ENCODE results near the gene ANO1.

DNA sequence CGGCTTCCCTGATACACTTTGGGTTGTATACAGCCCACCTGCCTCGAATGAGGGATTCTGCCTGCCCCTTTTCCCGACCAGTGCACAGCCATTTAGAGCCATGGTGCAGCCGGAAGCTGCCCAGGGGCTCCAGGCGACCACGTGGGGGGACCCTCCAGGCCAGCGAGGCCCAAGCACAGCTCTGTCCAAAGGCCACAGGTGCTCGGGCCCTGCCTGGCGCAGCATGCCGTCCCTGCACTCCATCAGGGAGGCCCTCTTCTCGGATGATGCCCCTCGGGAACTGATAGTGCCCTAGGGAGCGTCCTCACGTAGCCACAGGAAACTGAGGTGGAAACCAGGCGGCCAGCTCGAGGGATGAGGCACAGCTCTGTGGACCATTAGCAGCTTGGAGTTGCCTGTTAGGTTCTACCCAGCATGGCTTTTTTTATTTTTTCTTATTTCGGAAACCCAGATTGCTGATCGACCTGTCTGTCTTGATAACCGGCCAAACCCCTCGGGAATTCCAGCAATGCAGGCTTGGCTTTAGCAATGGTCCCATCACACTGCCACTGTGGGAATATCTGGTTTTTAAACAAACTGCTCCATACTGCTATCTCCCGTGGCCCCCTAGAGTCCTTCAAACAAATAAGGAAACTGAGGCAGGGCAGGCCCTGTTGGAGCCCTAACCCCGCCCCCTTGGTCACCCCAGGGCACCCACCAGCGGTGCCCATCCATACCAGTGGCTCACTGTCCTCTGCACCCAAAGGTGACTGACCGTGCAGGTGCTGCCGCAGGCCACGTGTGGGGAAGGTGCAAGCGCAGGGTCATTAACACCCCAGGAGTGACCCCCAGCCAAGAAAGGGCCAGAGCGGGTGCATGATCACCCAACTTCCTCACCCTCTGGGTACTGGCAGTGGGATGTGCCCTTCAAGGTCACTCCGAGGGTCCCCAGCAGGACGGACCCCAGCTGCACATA is 8.0 kb downstream of the ANO1 start:
- no peak for TF ChIP-seq EP300 (IDR thresholded peaks at IDR 0.05; ENCODE audit: borderline replicate concordance in 1 of 2, low read depth in 1 of 2, low read length in 1 of 2)
- TF ChIP-seq, protein P1, sequence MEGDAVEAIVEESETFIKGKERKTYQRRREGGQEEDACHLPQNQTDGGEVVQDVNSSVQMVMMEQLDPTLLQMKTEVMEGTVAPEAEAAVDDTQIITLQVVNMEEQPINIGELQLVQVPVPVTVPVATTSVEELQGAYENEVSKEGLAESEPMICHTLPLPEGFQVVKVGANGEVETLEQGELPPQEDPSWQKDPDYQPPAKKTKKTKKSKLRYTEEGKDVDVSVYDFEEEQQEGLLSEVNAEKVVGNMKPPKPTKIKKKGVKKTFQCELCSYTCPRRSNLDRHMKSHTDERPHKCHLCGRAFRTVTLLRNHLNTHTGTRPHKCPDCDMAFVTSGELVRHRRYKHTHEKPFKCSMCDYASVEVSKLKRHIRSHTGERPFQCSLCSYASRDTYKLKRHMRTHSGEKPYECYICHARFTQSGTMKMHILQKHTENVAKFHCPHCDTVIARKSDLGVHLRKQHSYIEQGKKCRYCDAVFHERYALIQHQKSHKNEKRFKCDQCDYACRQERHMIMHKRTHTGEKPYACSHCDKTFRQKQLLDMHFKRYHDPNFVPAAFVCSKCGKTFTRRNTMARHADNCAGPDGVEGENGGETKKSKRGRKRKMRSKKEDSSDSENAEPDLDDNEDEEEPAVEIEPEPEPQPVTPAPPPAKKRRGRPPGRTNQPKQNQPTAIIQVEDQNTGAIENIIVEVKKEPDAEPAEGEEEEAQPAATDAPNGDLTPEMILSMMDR (IDR thresholded peaks at IDR 0.05) = no peak
- no peak for TF ChIP-seq RXRA (IDR thresholded peaks at IDR 0.05; ENCODE audit: borderline replicate concordance, low read depth)
